ENCODE measurements around the gene TNFSF4.

The TNFSF4 gene

GRCh38 chr1:173202424-173203145 is 4.5 kb downstream of the TNFSF4 start:
- peak; percentile 38 for DNase-seq (ENCODE audit: low read depth)
- H3K4me3 ChIP-seq (ENCODE audit: low read depth, low read length), result no peak overlapping the region
- TF ChIP-seq, protein P1, sequence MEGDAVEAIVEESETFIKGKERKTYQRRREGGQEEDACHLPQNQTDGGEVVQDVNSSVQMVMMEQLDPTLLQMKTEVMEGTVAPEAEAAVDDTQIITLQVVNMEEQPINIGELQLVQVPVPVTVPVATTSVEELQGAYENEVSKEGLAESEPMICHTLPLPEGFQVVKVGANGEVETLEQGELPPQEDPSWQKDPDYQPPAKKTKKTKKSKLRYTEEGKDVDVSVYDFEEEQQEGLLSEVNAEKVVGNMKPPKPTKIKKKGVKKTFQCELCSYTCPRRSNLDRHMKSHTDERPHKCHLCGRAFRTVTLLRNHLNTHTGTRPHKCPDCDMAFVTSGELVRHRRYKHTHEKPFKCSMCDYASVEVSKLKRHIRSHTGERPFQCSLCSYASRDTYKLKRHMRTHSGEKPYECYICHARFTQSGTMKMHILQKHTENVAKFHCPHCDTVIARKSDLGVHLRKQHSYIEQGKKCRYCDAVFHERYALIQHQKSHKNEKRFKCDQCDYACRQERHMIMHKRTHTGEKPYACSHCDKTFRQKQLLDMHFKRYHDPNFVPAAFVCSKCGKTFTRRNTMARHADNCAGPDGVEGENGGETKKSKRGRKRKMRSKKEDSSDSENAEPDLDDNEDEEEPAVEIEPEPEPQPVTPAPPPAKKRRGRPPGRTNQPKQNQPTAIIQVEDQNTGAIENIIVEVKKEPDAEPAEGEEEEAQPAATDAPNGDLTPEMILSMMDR (IDR thresholded peaks at IDR 0.05; ENCODE audit: control insufficient read depth, extremely low read depth, insufficient read depth), result peak; percentile 71

GRCh38 chr1:173201969-173202368 is 5.2 kb downstream of the TNFSF4 start:
- H3K4me3 ChIP-seq (ENCODE audit: low read depth, low read length), result no peak overlapping the region
- TF ChIP-seq, protein P1 (IDR thresholded peaks at IDR 0.05; ENCODE audit: control insufficient read depth, extremely low read depth, insufficient read depth), result no peak
- DNase-seq (ENCODE audit: low read depth), result no peak

DNA sequence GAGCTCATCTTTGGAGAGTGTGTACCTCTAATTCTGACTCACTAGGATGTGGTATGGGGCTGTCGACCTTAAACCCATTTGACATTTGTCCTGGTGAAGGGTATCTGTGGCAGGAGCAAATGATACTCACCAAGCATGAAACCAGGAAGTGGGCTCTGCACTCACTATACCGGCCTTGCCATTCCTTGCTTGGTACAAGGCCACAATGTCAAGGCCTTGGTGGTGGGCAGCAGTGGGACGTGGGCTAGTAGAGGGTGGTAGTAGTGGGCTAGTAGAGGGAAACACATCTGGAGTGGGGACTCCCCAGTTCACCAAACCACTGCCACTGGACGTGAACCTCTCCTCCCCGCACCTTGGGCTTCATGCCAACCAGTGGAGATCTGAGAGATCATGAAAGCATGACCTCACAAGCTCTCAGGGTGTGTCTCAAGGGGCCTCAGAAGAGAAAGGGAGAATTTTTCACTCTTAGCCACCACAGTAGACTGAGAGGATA is 11.5 kb downstream of the TNFSF4 start:
- DNase-seq (ENCODE audit: low read depth), result no peak
- no peak overlapping the region for H3K4me3 ChIP-seq (ENCODE audit: low read depth, low read length)

GRCh38 chr1:173193639-173194038 is 13.5 kb downstream of the TNFSF4 start:
- H3K4me3 ChIP-seq (ENCODE audit: low read depth, low read length), result no peak overlapping the region
- TF ChIP-seq, protein P1 (IDR thresholded peaks at IDR 0.05; ENCODE audit: control insufficient read depth, extremely low read depth, insufficient read depth), result no peak
- DNase-seq (ENCODE audit: low read depth), result no peak

More for the DNA sequence above, 11.5 kb downstream of the TNFSF4 start:
- TF ChIP-seq, protein P1 (IDR thresholded peaks at IDR 0.05; ENCODE audit: control insufficient read depth, extremely low read depth, insufficient read depth), result no peak

- TF ChIP-seq, protein P1 (IDR thresholded peaks at IDR 0.05; ENCODE audit: control insufficient read depth, extremely low read depth, insufficient read depth), result no peak
- no peak overlapping the region for H3K4me3 ChIP-seq (ENCODE audit: low read depth, low read length)
- DNase-seq (ENCODE audit: low read depth), result no peak
Observed at GRCh38 chr1:173191011-173191705, 16.0 kb downstream of the TNFSF4 start.

DNA sequence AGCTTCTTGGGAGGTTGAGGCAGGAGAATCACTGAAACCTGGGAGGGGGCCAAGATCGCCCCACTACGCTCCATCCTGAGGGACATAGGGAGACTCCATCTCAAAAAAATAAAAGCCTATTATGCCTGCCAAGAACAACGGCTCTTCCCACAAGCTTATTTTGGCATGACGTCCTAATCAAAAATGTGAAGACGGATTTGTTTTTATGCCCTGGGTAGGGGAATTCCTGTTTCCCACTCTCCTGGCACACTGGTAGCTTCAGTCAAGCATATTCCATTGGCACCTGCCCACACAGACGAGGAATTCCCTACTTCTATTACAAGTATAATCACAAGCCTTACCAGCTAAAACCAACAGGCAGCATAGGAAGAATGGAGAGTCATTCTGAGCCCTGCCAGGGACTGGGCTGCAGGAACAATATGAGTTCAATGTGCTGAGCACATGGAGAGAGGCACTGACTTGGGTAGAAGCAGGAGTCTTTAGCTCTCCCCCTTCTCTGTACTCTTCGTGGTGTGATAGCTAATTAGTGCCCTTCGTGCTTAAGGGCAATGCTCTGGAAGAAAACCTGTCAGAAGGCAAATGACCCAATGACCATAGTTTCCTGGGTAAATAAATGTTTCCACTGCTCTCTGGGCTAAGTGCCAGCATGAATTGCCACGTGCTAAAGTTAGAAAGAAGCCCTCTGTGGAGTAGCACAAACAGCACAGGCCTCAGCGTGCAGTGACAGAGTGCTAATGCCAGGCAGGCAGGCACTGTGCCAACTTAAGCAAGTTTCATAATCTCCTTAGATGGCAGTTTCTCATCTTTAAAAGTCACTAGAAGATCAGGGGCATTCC is 16.8 kb downstream of the TNFSF4 start:
- TF ChIP-seq, protein P1 (IDR thresholded peaks at IDR 0.05; ENCODE audit: control insufficient read depth, extremely low read depth, insufficient read depth), result no peak
- no peak overlapping the region for H3K4me3 ChIP-seq (ENCODE audit: low read depth, low read length)
- DNase-seq (ENCODE audit: low read depth), result peak; percentile 81

Data from LNCaP clone FGC (cell line).